Uterus (tissue), 4 donors: ENCODE results near the gene KCNQ1. TPM values are rescaled to one million over a fixed set of nuclear protein-coding genes. Genes with fewer than 3 reads are reported as not detected.

Experiments used
- DNase-seq, 2 donors: peaks; one replicate each; pipeline ENCODE4 v3.0.0-alpha.2; 2019 to 2020
- H3K27ac ChIP-seq, 2 donors: fragments of 200-600 bp; sonication (generic); 1 replicate in 1 of 2; 2 replicates in 1 of 2; pipeline ENCODE4 v1.5.1; 2016 to 2018
- H3K27me3 ChIP-seq, 2 donors: fragments of 200-600 bp; sonication (generic); one replicate each; pipeline ENCODE4 v1.5.1; 2018 to 2019; ENCODE audit warnings: control low read depth in 1 of 2
- H3K36me3 ChIP-seq, 2 donors: fragments of 200-600 bp; sonication (generic); one replicate each; pipeline ENCODE4 v1.5.1; 2019; ENCODE audit warnings: control low read depth in 1 of 2
- H3K4me1 ChIP-seq, 2 donors: fragments of 200-600 bp; sonication (generic); one replicate each; pipeline ENCODE4 v1.5.1; 2018 to 2019; ENCODE audit warnings: control low read depth in 1 of 2
- H3K4me3 ChIP-seq, 2 donors: fragments of 200-600 bp; sonication (generic); 1 replicate in 1 of 2; 2 replicates in 1 of 2; pipeline ENCODE4 v1.5.1; 2018 to 2019; ENCODE audit warnings: mild to moderate bottlenecking in 1 of 2
- H3K9me3 ChIP-seq, 2 donors: fragments of 200-600 bp; sonication (generic); one replicate each; pipeline ENCODE4 v1.5.1; 2019; ENCODE audit warnings: control low read depth in 1 of 2
- POLR2A ChIP-seq, 2 donors: fragments of 450-650 bp; IDR thresholded peaks; one replicate each; pipeline ENCODE4 v1.6.1; 2016; ENCODE audit warnings: antibody characterized with exemption in 2 of 2, mild to moderate bottlenecking in 1 of 2, moderate library complexity in 1 of 2
- intact Hi-C: fragments of 100-400 bp; cut with DNase I; formaldehyde crosslinking; loops from one replicate; pipeline ENCODE4 v1.15.1; 2023; ENCODE audit warnings: low total_unique reads
- total RNA-seq, 4 donors: library from RNA; depleted of rRNA in 3 of 4; stranded (reverse); fragments of >200 nt in 3 of 4; gene quantifications; one replicate each; pipeline versions ENCODE4 v1.1.0 to v1.2.4, GENCODE V29; 2014 to 2023
- TF ChIP-seq, protein P1 (sequence below), 4 experiments: fragments of 200-600 bp in 2 of 4; fragments of 450-650 bp in 2 of 4; sonication (generic) in 2 of 4; IDR thresholded peaks; one replicate each; pipeline ENCODE4 v1.5.1; 2016 to 2019; ENCODE audit warnings: antibody characterized with exemption in 4 of 4, mild to moderate bottlenecking in 2 of 4, moderate library complexity in 1 of 4
- donor health status: DM: yes; HTN: yes; CAD: no.

KCNQ1 gene
- total RNA-seq, 4 donors from 2014 or later, result 2.6 to 10.4 (median 5.4) TPM

GRCh38 chr11:2689651-2690575 is 245.1 kb downstream of the KCNQ1 start:
- DNase-seq, result peak in 1 of 2 donors; percentile 6
- intact Hi-C loops, result no loop called here

GRCh38 chr11:2690596-2691354 is 246.0 kb downstream of the KCNQ1 start:
- Histone ChIP-seq H3K4me1 (no peaks in the 10 kb centered on the region), H3K9me3 (no peaks in the 10 kb centered on the region), H3K27ac (no peak overlapping the region), H3K4me3 (no peak overlapping the region), H3K36me3 (no peaks in the 10 kb centered on the region), H3K27me3 (no peaks in the 10 kb centered on the region)
- DNase-seq, result peak in 1 of 2 donors; percentile 13
- intact Hi-C loops, result no loop called here
- TF ChIP-seq, protein P1, sequence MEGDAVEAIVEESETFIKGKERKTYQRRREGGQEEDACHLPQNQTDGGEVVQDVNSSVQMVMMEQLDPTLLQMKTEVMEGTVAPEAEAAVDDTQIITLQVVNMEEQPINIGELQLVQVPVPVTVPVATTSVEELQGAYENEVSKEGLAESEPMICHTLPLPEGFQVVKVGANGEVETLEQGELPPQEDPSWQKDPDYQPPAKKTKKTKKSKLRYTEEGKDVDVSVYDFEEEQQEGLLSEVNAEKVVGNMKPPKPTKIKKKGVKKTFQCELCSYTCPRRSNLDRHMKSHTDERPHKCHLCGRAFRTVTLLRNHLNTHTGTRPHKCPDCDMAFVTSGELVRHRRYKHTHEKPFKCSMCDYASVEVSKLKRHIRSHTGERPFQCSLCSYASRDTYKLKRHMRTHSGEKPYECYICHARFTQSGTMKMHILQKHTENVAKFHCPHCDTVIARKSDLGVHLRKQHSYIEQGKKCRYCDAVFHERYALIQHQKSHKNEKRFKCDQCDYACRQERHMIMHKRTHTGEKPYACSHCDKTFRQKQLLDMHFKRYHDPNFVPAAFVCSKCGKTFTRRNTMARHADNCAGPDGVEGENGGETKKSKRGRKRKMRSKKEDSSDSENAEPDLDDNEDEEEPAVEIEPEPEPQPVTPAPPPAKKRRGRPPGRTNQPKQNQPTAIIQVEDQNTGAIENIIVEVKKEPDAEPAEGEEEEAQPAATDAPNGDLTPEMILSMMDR (IDR thresholded peaks at IDR 0.05), result no peak
- no peak for TF ChIP-seq POLR2A (IDR thresholded peaks at IDR 0.05)

More at GRCh38 chr11:2689651-2690575, 245.1 kb downstream of the KCNQ1 start:
- no peak overlapping the region for H3K27ac ChIP-seq
- no peak for TF ChIP-seq POLR2A (IDR thresholded peaks at IDR 0.05)
- TF ChIP-seq, protein P1 (IDR thresholded peaks at IDR 0.05), result no peak
- no peaks in the 10 kb centered on the region for H3K36me3 ChIP-seq
- no peaks in the 10 kb centered on the region for H3K4me1 ChIP-seq
- H3K27me3 ChIP-seq, result no peaks in the 10 kb centered on the region
- H3K4me3 ChIP-seq, result no peak overlapping the region
- H3K9me3 ChIP-seq, result no peaks in the 10 kb centered on the region

DNA sequence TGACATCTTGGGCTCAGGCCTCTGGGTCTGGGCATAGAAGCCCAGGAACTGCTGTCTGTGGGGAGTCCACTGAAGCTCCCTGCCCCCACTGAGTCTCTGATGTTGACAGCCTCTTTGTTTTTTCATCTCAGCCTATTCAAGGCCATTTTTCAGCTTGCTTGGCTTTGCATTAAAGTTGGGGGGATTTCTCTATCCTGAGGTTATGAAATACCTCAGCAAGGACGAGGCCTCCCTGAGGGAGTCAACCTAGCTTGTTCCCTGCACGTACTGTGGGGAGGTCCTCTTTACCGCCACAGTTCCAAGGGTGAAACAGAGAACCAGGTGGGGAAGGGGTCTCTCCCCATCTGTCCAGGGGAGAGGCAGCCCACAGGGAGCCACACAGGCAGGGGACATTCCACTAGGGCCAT is 246.6 kb downstream of the KCNQ1 start:
- H3K27me3 ChIP-seq, result no peaks in the 10 kb centered on the region
- H3K9me3 ChIP-seq, result no peaks in the 10 kb centered on the region
- no peak overlapping the region for H3K4me3 ChIP-seq
- H3K36me3 ChIP-seq, result no peaks in the 10 kb centered on the region
- H3K4me1 ChIP-seq, result no peaks in the 10 kb centered on the region
- no peak for TF ChIP-seq POLR2A (IDR thresholded peaks at IDR 0.05)
- TF ChIP-seq, protein P1 (IDR thresholded peaks at IDR 0.05), result no peak
- H3K27ac ChIP-seq, result no peak overlapping the region
- peak in 1 of 2 donors; percentile 9 for DNase-seq
- intact Hi-C loops, result no loop called here

GRCh38 chr11:2691991-2692875 is 247.4 kb downstream of the KCNQ1 start:
- H3K9me3 ChIP-seq, result no peaks in the 10 kb centered on the region
- no peaks in the 10 kb centered on the region for H3K27me3 ChIP-seq
- H3K36me3 ChIP-seq, result no peaks in the 10 kb centered on the region
- H3K4me3 ChIP-seq, result no peak overlapping the region
- H3K27ac ChIP-seq, result no peak overlapping the region
- DNase-seq, result peak in 1 of 2 donors; percentile 20
- intact Hi-C loops, result no loop called here
- no peak for TF ChIP-seq POLR2A (IDR thresholded peaks at IDR 0.05)
- TF ChIP-seq, protein P1 (IDR thresholded peaks at IDR 0.05), result peak in 2 of 4 experiments; percentile 18 to 23
- no peaks in the 10 kb centered on the region for H3K4me1 ChIP-seq
